Keratinocyte (primary cell): ENCODE measurements around the gene PTPRN2. TPM values are rescaled to one million over a fixed set of nuclear protein-coding genes. Genes with fewer than 3 reads are reported as not detected.

Experiments used
- DNase-seq: peaks from one replicate; pipeline ENCODE4 v3.0.0-alpha.2; 2011; ENCODE audit warnings: low read depth, missing footprints, low spot score
- FAIRE-seq: peaks from 2 replicates; lab custom pipeline; 2011; peaks lifted over from hg19 to GRCh38; lab: Jason Lieb, UNC
- H2AFZ ChIP-seq: 2 replicates; pipeline ENCODE4 v1.6.0; 2012; ENCODE audit warnings: low read length, control low read depth, inconsistent platforms; ENCODE audit not compliant: control insufficient read depth
- H3K27ac ChIP-seq: 2 replicates; pipeline ENCODE4 v1.5.1; 2011; ENCODE audit warnings: low read length; ENCODE audit not compliant: control insufficient read depth, insufficient read depth
- H3K27me3 ChIP-seq: 3 replicates; pipeline ENCODE4 v1.6.0; 2011; ENCODE audit warnings: low read length; ENCODE audit not compliant: control insufficient read depth, insufficient read depth; ENCODE audit errors: extremely low read depth
- H3K36me3 ChIP-seq, 2 experiments: 2 replicates in 1 of 2; 3 replicates in 1 of 2; pipeline ENCODE4 v1.5.1; 2011; ENCODE audit warnings: low read length in 2 of 2, mild to moderate bottlenecking in 1 of 2; ENCODE audit not compliant: control insufficient read depth in 2 of 2, insufficient read depth in 2 of 2; ENCODE audit errors: extremely low read depth in 1 of 2
- H3K4me1 ChIP-seq: 3 replicates; pipeline ENCODE4 v1.5.1; 2011; ENCODE audit warnings: low read length; ENCODE audit not compliant: control insufficient read depth, insufficient read depth; ENCODE audit errors: extremely low read depth
- H3K4me2 ChIP-seq: 3 replicates; pipeline ENCODE4 v1.6.0; 2011; ENCODE audit warnings: low read depth, low read length; ENCODE audit not compliant: control insufficient read depth, insufficient read depth; ENCODE audit errors: extremely low read depth
- H3K4me3 ChIP-seq, 3 experiments: fragments of 200-600 bp in 1 of 3; sonication (generic) in 1 of 3; 2 replicates in 2 of 3; 3 replicates in 1 of 3; pipeline ENCODE4 v1.5.1; 2011 to 2016; ENCODE audit warnings: low read length in 3 of 3, mild to moderate bottlenecking in 3 of 3, control low read depth in 2 of 3, inconsistent platforms in 1 of 3, low read depth in 1 of 3, mixed read lengths in 1 of 3, mixed run types in 1 of 3, moderate library complexity in 1 of 3; ENCODE audit not compliant: control insufficient read depth in 2 of 3, insufficient read depth in 2 of 3; ENCODE audit errors: extremely low read depth in 1 of 3
- H3K79me2 ChIP-seq: 2 replicates; pipeline ENCODE4 v1.6.0; 2012; ENCODE audit warnings: low read length; ENCODE audit not compliant: control insufficient read depth, insufficient read depth
- H3K9ac ChIP-seq: 3 replicates; pipeline ENCODE4 v1.6.0; 2011; ENCODE audit warnings: low read length; ENCODE audit not compliant: control insufficient read depth, insufficient read depth; ENCODE audit errors: extremely low read depth
- H3K9me1 ChIP-seq: 3 replicates; pipeline ENCODE4 v1.6.0; 2011; ENCODE audit warnings: low read length; ENCODE audit not compliant: control insufficient read depth, insufficient read depth; ENCODE audit errors: extremely low read depth
- H3K9me3 ChIP-seq: 2 replicates; pipeline ENCODE4 v1.5.1; 2012; ENCODE audit warnings: low read depth, low read length; ENCODE audit not compliant: control insufficient read depth
- H4K20me1 ChIP-seq: 3 replicates; pipeline ENCODE4 v1.6.0; 2011; ENCODE audit warnings: low read length; ENCODE audit not compliant: control insufficient read depth, insufficient read depth; ENCODE audit errors: extremely low read depth
- CTCF ChIP-seq, 3 experiments: IDR thresholded peaks in 1 of 3; conservative IDR thresholded peaks in 1 of 3; optimal IDR thresholded peaks in 1 of 3; 2 replicates in 2 of 3; 3 replicates in 1 of 3; pipeline versions ENCODE3 to v1.5.1; 2011; ENCODE audit warnings: low read length in 3 of 3, mild to moderate bottlenecking in 3 of 3, moderate library complexity in 2 of 3, control low read depth in 1 of 3, inconsistent platforms in 1 of 3; ENCODE audit not compliant: insufficient read depth in 2 of 3; ENCODE audit errors: extremely low read depth in 1 of 3
- EZH2 ChIP-seq: IDR thresholded peaks from one replicate; pipeline ENCODE4 v1.6.1; 2012; ENCODE audit warnings: inconsistent platforms, mild to moderate bottlenecking, low read length, moderate library complexity
- dilution Hi-C: fragments of 300-500 bp; cut with MboI; formaldehyde crosslinking; loops from one replicate; pipeline ENCODE4 v1.7.0; 2020; ENCODE audit warnings: low sequenced_read_pairs; ENCODE audit not compliant: extremely low pct_ligation_motif_present
- polyA plus RNA-seq, 5 experiments: library from polyadenylated mRNA; depleted of rRNA in 3 of 5; stranded (reverse) in 3 of 5; stranded (forward) in 1 of 5; unstranded in 1 of 5; fragments of >200 nt; gene quantifications; 1 replicate in 1 of 5; 2 replicates in 3 of 5; 3 replicates in 1 of 5; pipeline versions ENCODE4 v1.2.1 to v1.2.3, GENCODE V29; 2011 to 2012; ENCODE audit warnings: missing spikeins in 2 of 5, low read depth in 1 of 5, low replicate concordance in 1 of 5

The PTPRN2 gene
- polyA plus RNA-seq, 1 donor (not counting 4 experiments of a cell fraction or from before 2014, with no cell fraction given) = not detected

- DNase-seq = no peak
- H3K9me3 ChIP-seq = peaks cover 13% of the 10 kb centered on the region
- no peak for FAIRE-seq
- TF ChIP-seq CTCF (optimal IDR thresholded peaks at IDR 0.05 in 1 of 3, IDR thresholded peaks at IDR 0.05 in 1 of 3, conservative IDR thresholded peaks at IDR 0.05 in 1 of 3; ENCODE audit: extremely low read depth in 1 of 3, insufficient read depth in 2 of 3, low read length in 3 of 3) (no peak), EZH2 (no peak)
- no peak overlapping the region for H3K4me2 ChIP-seq
- H3K79me2 ChIP-seq = no peaks in the 10 kb centered on the region
- peaks cover 3% of the 10 kb centered on the region for H3K27me3 ChIP-seq
- no peak overlapping the region for H3K27ac ChIP-seq
- H2AFZ ChIP-seq = no peak overlapping the region
- H3K4me3 ChIP-seq = no peak overlapping the region
- H3K9me1 ChIP-seq = no peaks in the 10 kb centered on the region
- H3K9ac ChIP-seq = no peak overlapping the region
- H3K4me1 ChIP-seq = no peaks in the 10 kb centered on the region
- no peaks in the 10 kb centered on the region for H3K36me3 ChIP-seq
- no peaks in the 10 kb centered on the region for H4K20me1 ChIP-seq
- dilution Hi-C loops = no loop called here
Measured at GRCh38 chr7:157612664-157613561, 974.7 kb downstream of the PTPRN2 start.

- TF ChIP-seq EZH2 (no peak), CTCF (optimal IDR thresholded peaks at IDR 0.05 in 1 of 3, IDR thresholded peaks at IDR 0.05 in 1 of 3, conservative IDR thresholded peaks at IDR 0.05 in 1 of 3; ENCODE audit: extremely low read depth in 1 of 3, insufficient read depth in 2 of 3, low read length in 3 of 3) (no peak)
- no peak overlapping the region for H3K27ac ChIP-seq
- H3K4me2 ChIP-seq = no peak overlapping the region
- H3K9me1 ChIP-seq = no peaks in the 10 kb centered on the region
- no peak overlapping the region for H3K4me3 ChIP-seq
- H3K79me2 ChIP-seq = no peaks in the 10 kb centered on the region
- no peaks in the 10 kb centered on the region for H4K20me1 ChIP-seq
- FAIRE-seq (no peak), DNase-seq (no peak)
- dilution Hi-C loops = no loop called here
- no peaks in the 10 kb centered on the region for H3K4me1 ChIP-seq
- H3K9me3 ChIP-seq = peaks cover 11% of the 10 kb centered on the region
- H2AFZ ChIP-seq = no peak overlapping the region
- H3K9ac ChIP-seq = no peak overlapping the region
- no peaks in the 10 kb centered on the region for H3K36me3 ChIP-seq
- H3K27me3 ChIP-seq = peaks cover 3% of the 10 kb centered on the region
Measured at GRCh38 chr7:157612009-157612663, 975.5 kb downstream of the PTPRN2 start.
